Measurements from ENCODE around the gene TBC1D2.
A peak's percentile ranks its signal among the peaks of the same experiment; 100 is the strongest.

Gene TBC1D2

DNA sequence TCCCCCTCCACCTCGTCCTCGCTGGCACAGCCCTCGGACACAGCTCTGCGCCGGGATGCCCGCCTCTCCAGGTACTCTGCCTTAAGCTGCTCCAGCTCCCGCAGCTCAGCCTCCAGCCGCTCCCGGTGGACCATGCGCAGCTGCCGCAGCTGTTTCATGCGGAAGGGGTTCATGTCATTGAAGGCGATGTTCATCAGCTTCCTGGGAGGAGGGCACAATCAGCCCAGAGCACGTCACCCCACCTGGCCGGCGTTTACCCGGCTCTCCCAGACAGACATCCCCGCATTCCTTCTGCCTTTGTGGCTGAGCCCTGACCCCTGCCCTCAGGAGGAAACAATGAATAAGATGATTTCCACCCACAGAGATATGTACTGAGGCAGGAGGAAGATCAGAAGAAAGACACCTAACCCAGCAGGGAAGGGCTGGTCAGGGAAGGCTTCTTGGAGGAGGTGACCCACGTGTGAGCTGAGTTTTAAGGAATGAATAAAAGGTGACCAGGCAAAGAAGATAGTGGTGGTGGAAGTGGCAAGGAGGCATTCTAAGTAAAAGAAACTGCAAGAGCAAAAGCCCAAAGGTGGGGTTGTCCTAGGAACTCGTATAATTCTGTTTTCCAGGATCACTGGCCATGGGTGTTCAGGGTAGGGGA is 55.9 kb downstream of the TBC1D2 start:
- H3K9me3 ChIP-seq (replicated peaks in 1 of 11), result no peaks in the 10 kb centered on the region
- no peak for TF ChIP-seq Cebpa-rat (IDR thresholded peaks at IDR 0.05)
- peaks cover 0 to 72% (median 0%) of the 10 kb centered on the region in 11 experiments; a peak in 10 of 22 replicates for H3K36me3 ChIP-seq
- H3K4me1 ChIP-seq, result peaks cover 0 to 7% (median 0%) of the 10 kb centered on the region in 10 experiments; a peak in 4 of 20 replicates
- peaks cover 0 to 53% (median 0%) of the 10 kb centered on the region in 11 experiments; a peak in 7 of 22 replicates for H4K20me1 ChIP-seq
- H3K27ac ChIP-seq, result no peak overlapping the region
- H3K27me3 ChIP-seq, result no peaks in the 10 kb centered on the region
- H3K4me2 ChIP-seq, result no peak overlapping the region
- H3K4me3 ChIP-seq, result no peak overlapping the region
- H3K9ac ChIP-seq, result no peak overlapping the region

DNA sequence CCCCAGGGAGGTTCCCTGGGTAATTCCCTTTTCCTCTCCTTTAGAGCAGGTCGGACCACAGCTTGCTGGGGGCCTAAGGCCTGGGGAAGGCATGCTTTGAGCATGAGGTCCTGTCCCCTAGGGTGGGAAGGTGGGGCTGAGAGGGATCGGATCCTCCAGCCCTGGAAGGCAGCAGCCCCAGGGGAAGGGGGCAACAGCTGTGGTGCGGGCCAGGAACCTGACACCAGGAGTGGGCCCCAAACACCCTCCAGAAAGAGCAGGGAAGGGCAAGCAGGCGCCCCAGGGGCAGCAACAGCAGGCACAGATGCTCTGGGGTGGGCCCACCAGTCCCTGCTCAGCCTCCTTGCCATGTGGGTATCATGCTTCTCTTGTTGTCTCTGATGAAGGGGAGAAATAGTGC is 59.8 kb downstream of the TBC1D2 start:
- peaks cover 0 to 34% (median 0%) of the 10 kb centered on the region in 11 experiments; a peak in 10 of 22 replicates for H3K36me3 ChIP-seq
- TF ChIP-seq Cebpa-rat (IDR thresholded peaks at IDR 0.05), result no peak
- H3K9ac ChIP-seq, result no peak overlapping the region
- peaks cover 9 to 21% (median 15%) of the 10 kb centered on the region in 11 experiments; a peak in 20 of 22 replicates for H3K27me3 ChIP-seq
- H3K27ac ChIP-seq, result no peak overlapping the region
- H3K4me3 ChIP-seq, result no peak overlapping the region
- H4K20me1 ChIP-seq, result peaks cover 0 to 37% (median 0%) of the 10 kb centered on the region in 11 experiments; a peak in 6 of 22 replicates
- peaks cover 6 to 21% (median 15%) of the 10 kb centered on the region in 10 experiments; a peak in 18 of 20 replicates for H3K4me1 ChIP-seq
- H3K4me2 ChIP-seq, result no peak overlapping the region
- H3K9me3 ChIP-seq (replicated peaks in 1 of 11), result no peaks in the 10 kb centered on the region

DNA sequence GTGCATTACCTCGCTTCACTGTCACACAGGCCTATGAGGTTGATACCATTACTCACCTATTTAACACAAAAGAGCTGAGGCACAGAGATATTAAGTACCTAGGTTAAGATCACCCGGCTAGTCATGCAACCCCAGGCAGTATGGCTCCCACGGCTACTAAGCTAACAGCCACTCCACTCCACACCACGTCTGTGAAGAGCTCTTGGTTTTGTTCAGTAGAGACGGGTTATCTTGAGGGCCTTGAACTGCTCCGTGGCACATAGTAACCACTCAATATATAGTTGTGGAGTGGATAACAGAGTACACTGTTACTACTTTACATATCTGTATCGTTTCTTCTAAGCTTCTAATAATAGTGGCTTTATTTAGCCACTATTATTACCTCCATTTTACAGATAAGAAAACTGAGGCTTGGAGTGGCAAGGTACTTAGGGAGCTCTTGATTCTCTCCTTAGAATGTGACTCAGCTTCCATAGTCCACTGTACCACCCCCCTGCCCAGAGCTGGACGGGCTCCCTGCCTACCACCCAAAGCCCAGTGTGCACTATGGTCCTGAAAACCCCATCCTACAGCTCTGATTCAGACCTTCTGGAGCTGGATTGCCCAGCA is 62.0 kb downstream of the TBC1D2 start:
- H3K27me3 ChIP-seq, result peaks cover 9 to 21% (median 15%) of the 10 kb centered on the region in 11 experiments; a peak in 20 of 22 replicates
- peak overlapping the region; percentile 66 to 82 (median 78) for H3K9ac ChIP-seq

DNA sequence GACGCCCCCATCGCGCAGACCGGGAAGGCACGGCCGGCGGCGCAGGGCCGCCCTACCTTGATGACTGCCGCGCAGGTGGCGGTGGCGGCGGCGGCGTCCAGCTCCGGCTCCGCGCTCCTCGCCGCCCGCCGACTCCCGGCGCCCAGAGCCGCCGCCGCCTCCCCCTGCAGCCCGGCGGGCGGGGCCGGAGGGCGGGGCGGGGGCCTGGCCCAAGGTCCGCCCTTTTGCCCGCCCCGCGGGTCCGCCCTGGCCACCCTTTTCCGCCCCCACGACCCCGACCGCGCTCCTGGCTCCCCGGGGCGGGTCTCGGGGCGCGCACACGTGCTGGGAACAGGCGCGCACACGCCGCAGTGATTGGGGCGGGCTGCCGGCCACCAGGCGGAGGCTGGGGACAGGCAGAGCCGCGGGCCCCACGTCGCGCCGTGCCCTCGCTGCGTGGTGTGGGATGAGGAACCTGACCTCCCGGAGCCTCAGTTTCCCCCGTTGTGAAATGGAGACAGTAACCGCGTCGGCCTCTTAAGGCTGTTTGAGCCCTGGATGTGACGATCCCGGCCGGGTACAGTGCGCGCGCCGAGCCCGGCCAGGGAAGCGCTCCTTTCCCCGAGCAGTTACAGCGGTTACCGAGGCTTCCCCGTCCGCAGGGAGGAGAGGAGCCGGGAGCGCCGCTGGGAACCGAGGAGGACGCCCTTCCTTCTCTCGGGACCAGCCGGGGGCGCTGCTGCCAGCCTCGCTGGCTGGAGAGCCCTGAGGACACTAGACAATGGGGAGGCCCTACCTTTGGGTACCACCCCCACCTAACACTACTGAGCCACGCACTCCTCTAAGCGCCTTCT is 62.7 kb downstream of the TBC1D2 start, which contains the start of gene CORO2A:
CORO2A (minus strand) TSS at position 135 of the 833 bp plus-strand sequence. CDS start 34,977 bp downstream, outside the sequence.
- Histone ChIP-seq H3K4me2 (peak within 1 kb of the TSS; percentile 75 to 99 (median 95)), H3K27ac (peak within 1 kb of the TSS in 10 of 11 experiments; percentile 26 to 63 (median 46); a peak in 19 of 22 replicates)
- TF ChIP-seq Cebpa-rat (IDR thresholded peaks at IDR 0.05), result no peak

More for the DNA sequence above, 62.0 kb downstream of the TBC1D2 start:
- Histone ChIP-seq H4K20me1 (peaks cover 0 to 23% (median 0%) of the 10 kb centered on the region in 11 experiments; a peak in 5 of 22 replicates), H3K36me3 (peaks cover 0 to 13% (median 0%) of the 10 kb centered on the region in 11 experiments; a peak in 5 of 22 replicates), H3K27ac (peak overlapping the region in 3 of 11 experiments; percentile 42 to 63 (median 57); a peak in 6 of 22 replicates), H3K4me3 (peak overlapping the region; percentile 64 to 80 (median 72)), H3K9me3 (replicated peaks in 1 of 11) (no peaks in the 10 kb centered on the region), H3K4me2 (peak overlapping the region; percentile 75 to 99 (median 95)), H3K4me1 (peaks cover 6 to 21% (median 15%) of the 10 kb centered on the region in 10 experiments; a peak in 18 of 20 replicates)
- no peak for TF ChIP-seq Cebpa-rat (IDR thresholded peaks at IDR 0.05)

DNA sequence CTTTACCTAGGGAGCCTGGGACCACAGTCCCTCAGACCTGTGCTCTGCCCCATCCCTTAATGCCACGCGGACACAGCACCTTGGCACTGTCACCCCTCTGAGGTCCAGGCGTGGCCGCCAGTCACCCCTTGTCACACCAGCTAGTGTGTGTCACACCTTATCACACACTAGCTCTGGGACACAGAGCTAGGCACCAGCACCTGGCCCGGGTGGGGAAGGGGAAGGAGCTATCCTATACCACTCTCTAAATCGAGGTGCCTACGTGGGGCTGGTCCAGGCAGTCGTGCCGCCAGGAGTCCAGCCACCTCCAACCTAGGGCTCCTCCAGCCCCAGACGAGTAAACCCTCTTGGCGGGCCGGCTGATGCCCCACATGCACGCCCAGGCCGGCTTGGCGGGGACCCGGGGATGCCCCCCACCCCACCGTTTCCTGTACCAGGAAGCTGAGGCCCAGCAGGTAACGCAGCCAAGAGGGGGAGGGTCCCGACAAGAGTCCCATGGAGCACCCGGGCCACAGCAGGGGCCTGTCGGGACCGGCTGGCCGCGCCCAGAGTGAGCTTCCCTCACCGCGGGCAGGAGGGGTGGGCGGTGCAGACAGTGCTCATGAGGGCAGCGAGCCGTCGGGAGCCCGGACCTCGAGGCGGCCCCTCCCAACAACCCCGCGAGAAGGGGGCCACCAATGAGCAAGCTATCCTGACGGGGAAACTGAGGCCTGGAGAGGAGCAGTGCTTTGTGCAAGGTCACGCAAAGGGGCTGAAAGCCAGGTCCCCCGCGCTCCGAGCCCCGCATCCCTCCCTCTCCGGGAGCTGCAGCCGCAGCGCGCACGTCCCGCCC is 63.6 kb downstream of the TBC1D2 start:
- H4K20me1 ChIP-seq, result peaks cover 0 to 22% (median 0%) of the 10 kb centered on the region in 11 experiments; a peak in 3 of 22 replicates
- peak overlapping the region in 7 of 11 experiments; percentile 11 to 63 (median 45); a peak in 7 of 22 replicates for H3K27ac ChIP-seq
- peaks cover 6 to 21% (median 15%) of the 10 kb centered on the region in 10 experiments; a peak in 18 of 20 replicates for H3K4me1 ChIP-seq
- no peak for TF ChIP-seq Cebpa-rat (IDR thresholded peaks at IDR 0.05)
- H3K27me3 ChIP-seq, result peaks cover 9 to 21% (median 15%) of the 10 kb centered on the region in 11 experiments; a peak in 20 of 22 replicates
- peak overlapping the region; percentile 66 to 82 (median 78) for H3K9ac ChIP-seq
- no peaks in the 10 kb centered on the region for H3K9me3 ChIP-seq (replicated peaks in 1 of 11)
- H3K36me3 ChIP-seq, result no peaks in the 10 kb centered on the region
- peak overlapping the region; percentile 75 to 99 (median 95) for H3K4me2 ChIP-seq
- peak overlapping the region; percentile 64 to 80 (median 72) for H3K4me3 ChIP-seq

More for the DNA sequence above, 62.7 kb downstream of the TBC1D2 start, which contains the start of gene CORO2A:
- H3K9ac ChIP-seq, result peak within 1 kb of the TSS; percentile 66 to 82 (median 78)
- peaks cover 9 to 21% (median 15%) of the 10 kb centered on the region in 11 experiments; a peak in 20 of 22 replicates for H3K27me3 ChIP-seq
- H3K4me3 ChIP-seq, result peak within 1 kb of the TSS; percentile 64 to 80 (median 72)
- peaks cover 0 to 22% (median 0%) of the 10 kb centered on the region in 11 experiments; a peak in 3 of 22 replicates for H4K20me1 ChIP-seq
- H3K9me3 ChIP-seq (replicated peaks in 1 of 11), result no peaks in the 10 kb centered on the region
- peaks cover 6 to 21% (median 15%) of the 10 kb centered on the region in 10 experiments; a peak in 18 of 20 replicates for H3K4me1 ChIP-seq
- peaks cover 0 to 6% (median 0%) of the 10 kb centered on the region in 11 experiments; a peak in 4 of 22 replicates for H3K36me3 ChIP-seq

DNA sequence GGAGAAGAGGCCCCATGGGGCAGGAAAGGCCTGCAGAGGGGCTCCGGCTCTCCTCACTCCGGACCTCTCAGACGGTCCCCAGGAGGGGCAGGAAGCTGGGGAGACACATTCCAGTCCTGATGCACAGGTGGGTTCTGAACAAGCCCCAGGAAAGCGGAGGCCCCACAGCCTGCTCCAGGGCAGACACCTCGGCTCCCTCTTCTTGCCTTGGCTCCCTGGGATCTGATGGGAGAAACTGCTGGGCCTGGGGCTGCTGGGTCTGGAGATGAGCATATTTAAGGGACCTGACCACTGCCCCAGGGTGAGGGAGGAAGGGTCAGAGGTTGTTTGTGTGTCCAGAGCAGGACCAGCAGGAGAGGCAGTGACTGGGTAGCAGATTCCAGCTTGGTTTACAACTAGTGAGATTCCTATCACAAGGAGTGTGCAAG is 64.3 kb downstream of the TBC1D2 start:
- peaks cover 9 to 21% (median 15%) of the 10 kb centered on the region in 11 experiments; a peak in 20 of 22 replicates for H3K27me3 ChIP-seq
- H3K36me3 ChIP-seq, result no peaks in the 10 kb centered on the region
- peak overlapping the region in 10 of 11 experiments; percentile 75 to 99 (median 94); a peak in 16 of 22 replicates for H3K4me2 ChIP-seq
- peaks cover 6 to 21% (median 15%) of the 10 kb centered on the region in 10 experiments; a peak in 18 of 20 replicates for H3K4me1 ChIP-seq
- peaks cover 0 to 20% (median 0%) of the 10 kb centered on the region in 11 experiments; a peak in 3 of 22 replicates for H4K20me1 ChIP-seq
- no peaks in the 10 kb centered on the region for H3K9me3 ChIP-seq (replicated peaks in 1 of 11)
- no peak for TF ChIP-seq Cebpa-rat (IDR thresholded peaks at IDR 0.05)
- peak overlapping the region in 2 of 10 experiments; percentile 68 to 80; a peak in 3 of 20 replicates for H3K4me3 ChIP-seq
- H3K27ac ChIP-seq, result no peak overlapping the region
- H3K9ac ChIP-seq, result 0 out of 22 replicates have a peak overlapping the region, but pooled peaks of 1 of the 11 experiments have one; percentile 78

DNA sequence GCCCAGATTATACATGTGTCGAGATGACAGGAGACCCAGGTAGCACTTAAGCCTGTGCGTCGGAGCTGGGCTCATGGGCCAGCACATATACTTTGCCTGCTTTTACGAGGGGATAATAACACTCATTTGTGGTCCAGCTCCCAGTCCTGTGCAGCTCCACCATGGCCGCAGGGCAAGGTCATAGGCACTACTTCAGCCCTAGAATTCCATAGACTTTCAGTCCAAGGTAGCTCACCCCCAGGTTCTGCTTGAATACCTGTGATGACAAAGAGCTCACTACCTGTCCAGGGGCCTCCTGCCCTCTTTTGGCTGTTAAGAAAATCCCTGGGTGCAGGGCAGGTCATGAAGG is 64.7 kb downstream of the TBC1D2 start:
- H3K4me2 ChIP-seq, result no peak overlapping the region
- no peak overlapping the region for H3K27ac ChIP-seq
- H3K9ac ChIP-seq, result no peak overlapping the region
- no peak overlapping the region for H3K4me3 ChIP-seq
- H3K36me3 ChIP-seq, result no peaks in the 10 kb centered on the region
- TF ChIP-seq Cebpa-rat (IDR thresholded peaks at IDR 0.05), result no peak
- peaks cover 9 to 25% (median 19%) of the 10 kb centered on the region in 10 experiments for H3K4me1 ChIP-seq
- H3K27me3 ChIP-seq, result peaks cover 9 to 21% (median 15%) of the 10 kb centered on the region in 11 experiments; a peak in 20 of 22 replicates
- H4K20me1 ChIP-seq, result peaks cover 0 to 15% (median 0%) of the 10 kb centered on the region in 11 experiments; a peak in 3 of 22 replicates
- H3K9me3 ChIP-seq (replicated peaks in 1 of 11), result no peaks in the 10 kb centered on the region
